Retinal pigment epithelial cell (primary cell): ENCODE data around the gene MYRF.

ENCODE experiments used
- DNase-seq: peaks from one replicate; pipeline ENCODE4 v3.0.0-alpha.2; 2010; ENCODE audit warnings: low read depth
- H3K4me3 ChIP-seq: 2 replicates; pipeline ENCODE4 v1.5.1; 2011; ENCODE audit warnings: mild to moderate bottlenecking, low read length, control low read depth, moderate library complexity
- TF ChIP-seq, protein P1 (sequence below): conservative IDR thresholded peaks from 2 replicates; pipeline ENCODE4 v1.5.1; 2011; ENCODE audit warnings: low read depth, low read length, control low read depth, inconsistent platforms

MYRF gene

DNA sequence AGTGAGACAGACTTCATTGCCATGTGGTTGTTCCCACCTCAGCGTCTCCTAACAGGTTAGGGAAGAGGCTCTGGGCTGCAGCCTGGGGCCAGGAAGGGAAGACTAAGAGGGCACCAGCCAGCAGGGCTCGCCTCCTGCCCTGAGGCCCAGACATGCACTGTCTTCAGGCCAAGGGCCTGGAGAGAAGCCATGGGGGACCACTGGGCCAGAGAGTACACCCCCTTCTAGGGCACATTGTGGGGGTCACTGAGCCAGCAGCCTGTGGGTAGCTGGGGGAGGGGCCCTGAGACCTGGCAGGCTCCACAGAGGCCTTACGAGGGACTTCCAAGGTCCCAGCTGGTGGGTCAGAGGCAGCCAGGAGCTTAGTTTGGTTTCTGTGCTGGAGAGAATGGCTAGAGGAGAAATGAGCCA lies 25.0 kb upstream of the MYRF start:
- no peak overlapping the region for H3K4me3 ChIP-seq
- no peak for DNase-seq
- TF ChIP-seq, protein P1, sequence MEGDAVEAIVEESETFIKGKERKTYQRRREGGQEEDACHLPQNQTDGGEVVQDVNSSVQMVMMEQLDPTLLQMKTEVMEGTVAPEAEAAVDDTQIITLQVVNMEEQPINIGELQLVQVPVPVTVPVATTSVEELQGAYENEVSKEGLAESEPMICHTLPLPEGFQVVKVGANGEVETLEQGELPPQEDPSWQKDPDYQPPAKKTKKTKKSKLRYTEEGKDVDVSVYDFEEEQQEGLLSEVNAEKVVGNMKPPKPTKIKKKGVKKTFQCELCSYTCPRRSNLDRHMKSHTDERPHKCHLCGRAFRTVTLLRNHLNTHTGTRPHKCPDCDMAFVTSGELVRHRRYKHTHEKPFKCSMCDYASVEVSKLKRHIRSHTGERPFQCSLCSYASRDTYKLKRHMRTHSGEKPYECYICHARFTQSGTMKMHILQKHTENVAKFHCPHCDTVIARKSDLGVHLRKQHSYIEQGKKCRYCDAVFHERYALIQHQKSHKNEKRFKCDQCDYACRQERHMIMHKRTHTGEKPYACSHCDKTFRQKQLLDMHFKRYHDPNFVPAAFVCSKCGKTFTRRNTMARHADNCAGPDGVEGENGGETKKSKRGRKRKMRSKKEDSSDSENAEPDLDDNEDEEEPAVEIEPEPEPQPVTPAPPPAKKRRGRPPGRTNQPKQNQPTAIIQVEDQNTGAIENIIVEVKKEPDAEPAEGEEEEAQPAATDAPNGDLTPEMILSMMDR = no peak

DNA sequence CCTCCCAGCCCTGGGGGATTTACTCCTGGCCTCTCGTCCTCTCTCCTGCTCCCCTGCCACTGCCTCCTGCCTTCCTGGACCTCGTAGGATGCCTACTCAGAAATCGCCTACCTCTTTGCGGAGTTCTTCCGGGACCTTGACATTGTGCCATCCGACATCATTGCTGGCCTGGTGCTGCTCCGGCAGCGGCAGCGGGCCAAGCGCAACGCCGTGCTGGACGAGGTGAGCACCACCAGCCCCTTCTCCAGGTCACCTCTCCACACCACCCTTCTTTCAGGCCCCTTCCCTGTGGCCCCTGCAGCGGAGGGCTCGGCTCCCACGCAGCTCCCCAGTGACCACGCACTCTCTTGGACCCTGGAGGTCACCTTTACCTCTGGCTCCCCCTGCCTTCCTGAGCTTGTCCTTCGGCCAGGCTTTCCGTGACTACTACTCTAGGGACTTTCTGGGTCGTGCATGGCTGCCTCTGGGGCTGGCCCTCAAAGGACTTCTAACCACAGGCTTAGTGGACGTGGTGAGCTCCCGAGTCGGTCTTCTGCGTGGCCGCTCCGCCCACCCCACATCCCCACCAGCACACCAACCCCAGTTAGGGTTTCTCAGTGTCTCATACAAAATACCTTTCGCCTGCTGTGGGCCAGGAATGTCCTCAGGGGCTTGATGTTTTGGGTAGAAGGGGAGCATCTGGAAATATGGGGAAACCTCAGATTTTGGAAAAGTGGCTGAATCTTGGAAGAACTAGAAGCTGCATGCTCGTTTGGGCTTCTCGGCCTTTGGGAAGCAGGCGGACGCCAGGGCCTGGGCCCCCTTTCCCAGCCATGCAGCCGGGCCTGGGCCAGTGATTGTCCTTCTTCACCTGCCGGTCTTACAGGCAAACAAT lies 24.1 kb upstream of the MYRF start:
- TF ChIP-seq, protein P1 = peak; percentile 32

DNA sequence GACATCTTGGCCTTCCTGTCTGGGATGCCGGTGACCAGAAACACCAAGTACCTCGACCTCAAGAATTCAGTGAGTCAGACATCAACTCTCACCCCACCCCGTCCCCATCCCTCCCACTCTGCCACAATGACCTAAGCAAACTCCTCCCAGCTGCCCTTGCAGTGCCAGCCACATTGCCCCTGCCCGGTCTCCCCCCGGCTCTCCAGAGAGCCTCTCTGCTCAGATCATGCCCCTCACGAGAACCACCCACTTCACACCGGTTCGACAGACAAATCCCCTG lies 23.6 kb upstream of the MYRF start:
- peak; percentile 81 for DNase-seq
- TF ChIP-seq, protein P1 = no peak
- no peak overlapping the region for H3K4me3 ChIP-seq

More for the DNA sequence above, 24.1 kb upstream of the MYRF start:
- no peak overlapping the region for H3K4me3 ChIP-seq
- DNase-seq = no peak

DNA sequence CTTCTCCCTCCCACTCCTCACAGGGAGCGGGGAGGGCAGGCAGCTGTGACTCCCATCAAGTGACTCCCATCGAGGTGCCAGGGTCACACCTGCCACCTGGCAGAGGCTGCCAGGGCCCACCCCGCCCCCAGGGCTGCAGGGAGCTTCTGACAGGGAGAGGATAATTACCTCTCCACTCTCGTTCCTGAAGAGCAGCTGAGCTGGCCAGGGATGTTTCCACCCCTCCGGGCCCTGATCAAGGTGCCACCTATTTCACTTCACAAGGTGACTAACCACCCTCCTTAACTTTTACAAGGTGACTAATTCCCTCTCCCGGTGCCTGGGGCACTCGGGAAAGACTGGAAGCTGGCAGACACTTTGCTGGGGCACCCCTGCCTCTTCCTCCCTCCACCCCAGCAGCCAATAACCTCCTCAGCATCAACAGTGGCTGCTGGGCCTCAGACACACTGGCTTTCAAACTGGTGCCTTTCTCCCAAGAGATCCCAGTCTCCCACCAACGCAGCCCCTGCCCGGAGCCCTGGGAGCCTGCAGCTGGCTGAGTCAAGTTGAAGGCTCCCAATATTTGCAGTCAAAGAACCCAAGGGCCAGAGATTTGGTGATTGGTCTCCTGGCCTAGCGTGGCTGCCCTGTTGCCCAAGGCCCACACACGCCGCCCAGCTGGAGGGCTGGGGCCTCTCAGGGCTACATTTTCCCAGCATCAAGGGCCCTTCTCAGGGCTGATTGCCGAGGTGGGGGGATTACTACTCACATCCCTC lies 22.0 kb upstream of the MYRF start:
- no peak overlapping the region for H3K4me3 ChIP-seq
- DNase-seq = no peak
- TF ChIP-seq, protein P1 = no peak

DNA sequence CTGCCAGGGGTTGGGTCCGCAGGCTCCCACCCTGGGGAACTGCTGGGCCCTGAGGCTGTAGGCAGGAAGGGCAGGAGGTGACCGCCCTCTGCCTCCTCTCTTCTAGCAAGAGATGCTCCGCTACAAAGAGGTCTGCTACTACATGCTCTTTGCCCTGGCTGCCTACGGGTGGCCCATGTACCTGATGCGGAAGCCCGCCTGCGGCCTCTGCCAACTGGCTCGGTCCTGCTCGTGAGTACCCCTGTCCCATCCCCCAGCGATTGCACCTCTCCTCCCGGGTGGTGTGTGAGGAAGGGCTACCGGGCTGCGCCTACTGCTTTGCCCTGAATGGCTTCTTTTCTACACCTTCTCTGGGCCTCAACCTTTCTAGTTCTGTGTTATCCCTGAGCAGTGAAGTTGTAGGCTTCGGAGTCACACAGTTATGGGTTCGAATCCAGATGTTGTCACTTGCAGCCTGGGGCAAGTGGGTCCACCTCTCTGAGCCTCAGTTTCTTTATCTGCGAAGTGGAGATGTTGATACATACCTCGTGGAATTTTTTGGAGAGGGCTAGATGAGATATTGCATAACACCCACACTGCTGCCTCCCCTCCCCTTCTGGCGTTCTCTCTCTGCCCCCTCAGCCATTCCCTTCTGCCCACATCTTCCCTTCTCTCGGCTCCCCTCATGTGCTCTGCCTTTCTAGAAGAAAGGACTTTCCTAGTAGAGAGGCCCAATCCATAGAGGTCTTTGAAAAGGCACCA lies 21.1 kb upstream of the MYRF start:
- H3K4me3 ChIP-seq = no peak overlapping the region
- no peak for DNase-seq
- TF ChIP-seq, protein P1 = no peak

DNA sequence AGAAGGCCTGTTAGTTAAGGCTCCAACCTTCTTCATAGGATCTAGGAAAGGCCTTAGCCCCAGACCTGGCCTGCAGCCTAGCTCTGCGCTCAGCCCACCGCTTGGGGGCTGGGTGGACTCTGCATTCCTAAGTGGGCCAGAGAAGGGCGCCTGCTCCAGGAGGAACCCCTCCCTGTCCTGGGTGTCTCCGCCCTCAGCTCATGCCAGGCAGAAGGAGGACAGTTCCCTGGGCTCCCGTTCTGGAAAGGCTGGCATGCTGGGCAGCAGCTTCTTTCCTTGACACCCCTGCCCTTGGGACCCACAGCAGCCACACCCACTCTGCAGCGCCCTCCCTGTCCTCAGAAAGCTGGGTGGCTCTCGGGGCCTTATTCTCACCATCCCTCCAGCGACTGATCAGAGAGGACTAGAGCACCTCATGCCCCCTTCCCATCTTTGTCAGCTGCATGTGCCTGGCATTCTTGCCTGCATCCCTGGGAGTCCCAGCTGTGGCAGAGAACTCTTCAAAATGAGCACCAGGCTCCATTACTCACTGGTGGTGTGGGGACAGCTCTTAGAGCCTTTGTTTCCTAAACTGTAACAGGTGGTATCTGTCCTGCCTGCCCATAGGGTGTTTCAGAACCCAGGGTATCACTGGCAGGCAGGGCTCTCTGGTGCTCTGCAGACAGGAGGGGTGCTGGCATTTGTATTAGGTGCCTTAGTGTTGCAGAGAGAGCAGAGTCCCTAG lies 20.3 kb upstream of the MYRF start:
- no peak overlapping the region for H3K4me3 ChIP-seq
- no peak for DNase-seq
- TF ChIP-seq, protein P1 = peak; percentile 19
